Caco-2 (cell line): ENCODE measurements around the gene SPOCK3. TPM values are rescaled to one million over a fixed set of nuclear protein-coding genes. Genes with fewer than 3 reads are reported as not detected.

ENCODE experiments used
- BruUV-seq: library from RNA; stranded (reverse); fragments of 400-500 nt; replicated peaks from 2 replicates; lab custom pipeline; 2021; lab: Mats Ljungman, UMichigan
- CTCF ChIA-PET: fragments of 300-600 bp; sonication (Branson Sonifier 250); formaldehyde crosslinking; loops from one replicate; lab custom pipeline; 2022; ENCODE audit warnings: antibody characterized with exemption; lab: Charles Lee
- POLR2A ChIA-PET: fragments of 300-600 bp; sonication (Branson Sonifier 250); formaldehyde crosslinking; loops from one replicate; lab custom pipeline; 2022; ENCODE audit warnings: antibody characterized with exemption; lab: Charles Lee
- DNase-seq, 2 experiments: peaks; one replicate each; pipeline versions ENCODE4 v3.0.0 to v3.0.0-alpha.2; 2020 to 2022
- H3K27me3 ChIP-seq: replicated peaks from 2 replicates; pipeline ENCODE4 v1.6.0; 2011; ENCODE audit warnings: low read length; ENCODE audit not compliant: control insufficient read depth, insufficient read depth
- H3K36me3 ChIP-seq: 2 replicates; pipeline ENCODE4 v1.5.1; 2011; ENCODE audit warnings: low read length; ENCODE audit not compliant: control insufficient read depth, insufficient read depth
- H3K4me1 ChIP-seq: fragments of 250-450 bp; sonication (Bioruptor Pico); 2 replicates; pipeline ENCODE4 v1.5.1; 2020; ENCODE audit warnings: mild to moderate bottlenecking
- H3K4me3 ChIP-seq: 2 replicates; pipeline ENCODE4 v1.5.1; 2011; ENCODE audit warnings: low read depth, mild to moderate bottlenecking, control low read depth, low read length
- H3K9me3 ChIP-seq: fragments of 250-450 bp; sonication (Bioruptor Pico); 2 replicates; pipeline ENCODE4 v1.5.1; 2020; ENCODE audit warnings: mild to moderate bottlenecking, moderate library complexity
- H3K27ac Mint-ChIP-seq: one replicate; pipeline ENCODE4 v1.8.0; 2022; ENCODE audit warnings: mixed read lengths; ENCODE audit not compliant: unreplicated experiment
- H3K27me3 Mint-ChIP-seq: one replicate; pipeline ENCODE4 v1.8.0; 2022; ENCODE audit warnings: mixed read lengths; ENCODE audit not compliant: insufficient read depth, unreplicated experiment
- H3K36me3 Mint-ChIP-seq: one replicate; pipeline ENCODE4 v1.8.0; 2022; ENCODE audit warnings: mild to moderate bottlenecking, mixed read lengths; ENCODE audit not compliant: insufficient read depth, unreplicated experiment
- H3K4me1 Mint-ChIP-seq: one replicate; pipeline ENCODE4 v1.8.0; 2022; ENCODE audit warnings: low read depth, mixed read lengths; ENCODE audit not compliant: unreplicated experiment
- H3K4me3 Mint-ChIP-seq: one replicate; pipeline ENCODE4 v1.8.0; 2022; ENCODE audit warnings: mild to moderate bottlenecking, moderate library complexity, mixed read lengths; ENCODE audit not compliant: unreplicated experiment
- H3K9me3 Mint-ChIP-seq: one replicate; pipeline ENCODE4 v1.8.0; 2022; ENCODE audit warnings: mixed read lengths; ENCODE audit not compliant: unreplicated experiment
- intact Hi-C: fragments of 100-400 bp; cut with micrococcal nuclease; formaldehyde crosslinking; loops from one replicate; pipeline ENCODE4 v1.10.0; 2022; ENCODE audit not compliant: unreplicated experiment
- total RNA-seq: library from RNA; stranded (reverse); gene quantifications from 2 replicates; pipeline ENCODE4 v1.2.3, GENCODE V29; 2022
- TF ChIP-seq, protein P1 (sequence below), 2 experiments: fragments of 200-600 bp in 1 of 2; IDR thresholded peaks; 1 replicate in 1 of 2; 2 replicates in 1 of 2; pipeline versions ENCODE4 v1.5.1 to v1.8.0; 2011 to 2022; ENCODE audit warnings: antibody characterized with exemption in 1 of 2, control low read depth in 1 of 2, inconsistent platforms in 1 of 2, low read depth in 1 of 2, low read length in 1 of 2, mild to moderate bottlenecking in 1 of 2, moderate library complexity in 1 of 2; ENCODE audit not compliant: insufficient read depth in 1 of 2, severe bottlenecking in 1 of 2, unreplicated experiment in 1 of 2

Gene SPOCK3
- total RNA-seq, 1 experiment from 2014 or later = 1.3 TPM

DNA sequence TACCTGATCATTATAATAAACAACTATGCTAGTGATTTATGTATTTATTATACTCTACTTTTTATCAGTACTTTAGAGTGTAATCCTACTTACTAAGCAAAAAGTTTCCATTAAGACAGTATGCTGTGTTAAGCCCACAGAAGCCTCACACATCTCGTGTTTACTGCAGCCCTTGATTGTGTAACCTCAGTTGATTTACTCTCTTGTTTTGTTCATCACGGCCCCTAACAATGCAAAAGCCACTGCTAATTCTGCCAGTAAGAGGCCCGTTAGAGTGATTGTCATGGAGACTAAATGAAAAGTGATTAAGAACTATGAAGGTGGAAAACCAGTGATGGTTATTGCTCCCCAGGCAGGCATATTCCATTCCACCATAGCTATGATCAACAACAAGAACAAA, 436.2 kb downstream of the SPOCK3 start:
- no peaks in the 10 kb centered on the region for H3K36me3 Mint-ChIP-seq
- CTCF ChIA-PET = no interaction called here
- H3K9me3 ChIP-seq = no peaks in the 10 kb centered on the region
- intact Hi-C loops = no loop called here
- no peak overlapping the region for H3K4me3 Mint-ChIP-seq
- POLR2A ChIA-PET = no interaction called here
- no peak overlapping the region for H3K4me3 ChIP-seq
- peaks cover 7% of the 10 kb centered on the region for H3K4me1 Mint-ChIP-seq
- H3K27me3 Mint-ChIP-seq = no peaks in the 10 kb centered on the region
- TF ChIP-seq, protein P1, sequence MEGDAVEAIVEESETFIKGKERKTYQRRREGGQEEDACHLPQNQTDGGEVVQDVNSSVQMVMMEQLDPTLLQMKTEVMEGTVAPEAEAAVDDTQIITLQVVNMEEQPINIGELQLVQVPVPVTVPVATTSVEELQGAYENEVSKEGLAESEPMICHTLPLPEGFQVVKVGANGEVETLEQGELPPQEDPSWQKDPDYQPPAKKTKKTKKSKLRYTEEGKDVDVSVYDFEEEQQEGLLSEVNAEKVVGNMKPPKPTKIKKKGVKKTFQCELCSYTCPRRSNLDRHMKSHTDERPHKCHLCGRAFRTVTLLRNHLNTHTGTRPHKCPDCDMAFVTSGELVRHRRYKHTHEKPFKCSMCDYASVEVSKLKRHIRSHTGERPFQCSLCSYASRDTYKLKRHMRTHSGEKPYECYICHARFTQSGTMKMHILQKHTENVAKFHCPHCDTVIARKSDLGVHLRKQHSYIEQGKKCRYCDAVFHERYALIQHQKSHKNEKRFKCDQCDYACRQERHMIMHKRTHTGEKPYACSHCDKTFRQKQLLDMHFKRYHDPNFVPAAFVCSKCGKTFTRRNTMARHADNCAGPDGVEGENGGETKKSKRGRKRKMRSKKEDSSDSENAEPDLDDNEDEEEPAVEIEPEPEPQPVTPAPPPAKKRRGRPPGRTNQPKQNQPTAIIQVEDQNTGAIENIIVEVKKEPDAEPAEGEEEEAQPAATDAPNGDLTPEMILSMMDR (IDR thresholded peaks at IDR 0.05; ENCODE audit: insufficient read depth in 1 of 2, low read depth in 1 of 2, low read length in 1 of 2, severe bottlenecking in 1 of 2, unreplicated experiment in 1 of 2) = no peak
- H3K27me3 ChIP-seq = no peaks in the 10 kb centered on the region
- H3K27ac Mint-ChIP-seq = no peak overlapping the region
- no peaks in the 10 kb centered on the region for H3K4me1 ChIP-seq
- no peak for DNase-seq
- H3K9me3 Mint-ChIP-seq = no peaks in the 10 kb centered on the region
- no peaks in the 10 kb centered on the region for H3K36me3 ChIP-seq
- BruUV-seq = no TSS peak

- CTCF ChIA-PET = no interaction called here
- TF ChIP-seq, protein P1 (IDR thresholded peaks at IDR 0.05; ENCODE audit: insufficient read depth in 1 of 2, low read depth in 1 of 2, low read length in 1 of 2, severe bottlenecking in 1 of 2, unreplicated experiment in 1 of 2) = no peak
- H3K9me3 Mint-ChIP-seq = no peaks in the 10 kb centered on the region
- POLR2A ChIA-PET = no interaction called here
- H3K27me3 Mint-ChIP-seq = peaks cover 6% of the 10 kb centered on the region
- no TSS peak for BruUV-seq
- no peaks in the 10 kb centered on the region for H3K4me1 Mint-ChIP-seq
- Histone ChIP-seq H3K4me3 (no peak overlapping the region), H3K4me1 (no peaks in the 10 kb centered on the region), H3K9me3 (no peaks in the 10 kb centered on the region), H3K27me3 (no peaks in the 10 kb centered on the region), H3K36me3 (no peaks in the 10 kb centered on the region)
- no peak overlapping the region for H3K27ac Mint-ChIP-seq
- intact Hi-C loops = no loop called here
- DNase-seq = no peak
- H3K4me3 Mint-ChIP-seq = no peak overlapping the region
- H3K36me3 Mint-ChIP-seq = no peaks in the 10 kb centered on the region
Observed at GRCh38 chr4:166777760-166778159, 456.5 kb downstream of the SPOCK3 start.

DNA sequence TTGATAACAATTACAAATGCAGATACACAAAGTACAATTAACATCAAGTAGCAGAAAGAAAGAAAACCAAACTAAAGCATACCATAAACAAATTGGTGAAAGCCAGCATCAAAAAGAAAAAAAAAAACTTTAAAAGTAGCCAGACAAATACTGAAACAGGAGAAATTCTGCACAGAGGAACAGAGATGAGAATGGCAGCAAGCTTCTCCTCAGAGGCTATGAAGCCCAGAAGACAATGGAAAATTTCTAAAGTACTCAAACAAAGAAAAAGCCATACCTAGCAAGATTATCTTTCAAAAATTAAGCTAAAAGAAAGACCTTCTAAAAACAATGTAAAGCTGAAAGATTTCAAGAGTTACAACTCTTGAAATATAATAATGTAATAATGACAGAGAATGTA, 471.3 kb downstream of the SPOCK3 start:
- TF ChIP-seq, protein P1 (IDR thresholded peaks at IDR 0.05; ENCODE audit: insufficient read depth in 1 of 2, low read depth in 1 of 2, low read length in 1 of 2, severe bottlenecking in 1 of 2, unreplicated experiment in 1 of 2) = no peak
- no peaks in the 10 kb centered on the region for H3K36me3 Mint-ChIP-seq
- no peaks in the 10 kb centered on the region for H3K4me1 Mint-ChIP-seq
- no peaks in the 10 kb centered on the region for H3K4me1 ChIP-seq
- intact Hi-C loops = no loop called here
- no TSS peak for BruUV-seq
- POLR2A ChIA-PET = no interaction called here
- DNase-seq = no peak
- no peaks in the 10 kb centered on the region for H3K27me3 Mint-ChIP-seq
- no peaks in the 10 kb centered on the region for H3K36me3 ChIP-seq
- no peak overlapping the region for H3K4me3 Mint-ChIP-seq
- H3K9me3 Mint-ChIP-seq = peaks cover 9% of the 10 kb centered on the region
- CTCF ChIA-PET = no interaction called here
- H3K9me3 ChIP-seq = no peaks in the 10 kb centered on the region
- H3K27ac Mint-ChIP-seq = no peak overlapping the region
- H3K27me3 ChIP-seq = no peaks in the 10 kb centered on the region
- H3K4me3 ChIP-seq = no peak overlapping the region
